IMR-90 (cell line): ENCODE data around the gene ELK3.

Experiments used
- CEBPB ChIP-seq: IDR thresholded peaks from 2 replicates; pipeline ENCODE4 v1.6.1; 2012; ENCODE audit warnings: low read depth, low read length, improper control_type of control experiment
- MAFK ChIP-seq: IDR thresholded peaks from 2 replicates; pipeline ENCODE4 v1.6.1; 2012; ENCODE audit warnings: low read depth, low read length, improper control_type of control experiment
- MXI1 ChIP-seq: IDR thresholded peaks from 2 replicates; pipeline ENCODE4 v1.6.1; 2012; ENCODE audit warnings: low read depth, mild to moderate bottlenecking, low read length, moderate library complexity, borderline replicate concordance
- NFE2L2 ChIP-seq: fragments of 150-350 bp; IDR thresholded peaks from 2 replicates; pipeline ENCODE4 v1.6.1; 2016; ENCODE audit warnings: low read depth, mild to moderate bottlenecking, low read length
- POLR2A ChIP-seq: IDR thresholded peaks from 2 replicates; pipeline ENCODE4 v1.6.1; 2012; ENCODE audit warnings: mild to moderate bottlenecking, low read depth, low read length
- RAD21 ChIP-seq: IDR thresholded peaks from 2 replicates; pipeline ENCODE4 v1.6.1; 2012; ENCODE audit warnings: low read length, improper control_type of control experiment
- RCOR1 ChIP-seq: IDR thresholded peaks from 2 replicates; pipeline ENCODE4 v1.6.1; 2012; ENCODE audit warnings: mild to moderate bottlenecking, low read length, improper control_type of control experiment; ENCODE audit not compliant: insufficient replicate concordance
- RFX5 ChIP-seq: IDR thresholded peaks from 2 replicates; pipeline ENCODE4 v1.8.0; 2012; ENCODE audit warnings: low read depth, mild to moderate bottlenecking, low read length, moderate library complexity
- SMC3 ChIP-seq: fragments of 150-350 bp; IDR thresholded peaks from 2 replicates; pipeline ENCODE4 v1.6.1; 2016; ENCODE audit warnings: low read depth, mild to moderate bottlenecking, antibody characterized with exemption, low read length, moderate library complexity
- TF ChIP-seq, protein P1 (sequence below): conservative IDR thresholded peaks from 2 replicates; pipeline ENCODE4 v1.5.1; 2012; ENCODE audit warnings: mild to moderate bottlenecking, low read depth, low read length, improper control_type of control experiment
- TF ChIP-seq, protein P2 (sequence below): fragments of 150-350 bp; IDR thresholded peaks from 2 replicates; pipeline ENCODE4 v1.6.1; 2016; ENCODE audit warnings: low read depth, mild to moderate bottlenecking, low read length, moderate library complexity, borderline replicate concordance

DNA sequence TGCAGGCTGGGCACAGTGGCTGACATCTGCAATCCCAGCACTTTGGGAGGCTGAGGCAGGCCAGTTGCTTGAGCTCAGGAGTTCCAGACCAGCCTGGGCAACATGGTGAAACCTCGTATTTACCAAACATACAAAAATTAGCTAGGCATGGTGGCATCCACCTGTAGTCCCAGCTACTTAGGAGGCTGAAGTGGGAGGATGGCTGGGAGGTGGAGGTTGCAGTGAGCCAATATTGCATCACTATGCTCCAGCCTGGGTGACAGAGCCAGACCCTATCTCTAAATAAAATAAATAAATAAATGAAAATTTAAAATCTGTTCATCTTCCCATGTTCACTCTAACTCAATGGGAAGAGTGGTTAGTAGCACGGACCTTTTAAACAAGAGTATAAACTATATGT is 71.2 kb downstream of the ELK3 start:
- TF ChIP-seq, protein P1, sequence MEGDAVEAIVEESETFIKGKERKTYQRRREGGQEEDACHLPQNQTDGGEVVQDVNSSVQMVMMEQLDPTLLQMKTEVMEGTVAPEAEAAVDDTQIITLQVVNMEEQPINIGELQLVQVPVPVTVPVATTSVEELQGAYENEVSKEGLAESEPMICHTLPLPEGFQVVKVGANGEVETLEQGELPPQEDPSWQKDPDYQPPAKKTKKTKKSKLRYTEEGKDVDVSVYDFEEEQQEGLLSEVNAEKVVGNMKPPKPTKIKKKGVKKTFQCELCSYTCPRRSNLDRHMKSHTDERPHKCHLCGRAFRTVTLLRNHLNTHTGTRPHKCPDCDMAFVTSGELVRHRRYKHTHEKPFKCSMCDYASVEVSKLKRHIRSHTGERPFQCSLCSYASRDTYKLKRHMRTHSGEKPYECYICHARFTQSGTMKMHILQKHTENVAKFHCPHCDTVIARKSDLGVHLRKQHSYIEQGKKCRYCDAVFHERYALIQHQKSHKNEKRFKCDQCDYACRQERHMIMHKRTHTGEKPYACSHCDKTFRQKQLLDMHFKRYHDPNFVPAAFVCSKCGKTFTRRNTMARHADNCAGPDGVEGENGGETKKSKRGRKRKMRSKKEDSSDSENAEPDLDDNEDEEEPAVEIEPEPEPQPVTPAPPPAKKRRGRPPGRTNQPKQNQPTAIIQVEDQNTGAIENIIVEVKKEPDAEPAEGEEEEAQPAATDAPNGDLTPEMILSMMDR: no peak
- TF ChIP-seq, protein P2, sequence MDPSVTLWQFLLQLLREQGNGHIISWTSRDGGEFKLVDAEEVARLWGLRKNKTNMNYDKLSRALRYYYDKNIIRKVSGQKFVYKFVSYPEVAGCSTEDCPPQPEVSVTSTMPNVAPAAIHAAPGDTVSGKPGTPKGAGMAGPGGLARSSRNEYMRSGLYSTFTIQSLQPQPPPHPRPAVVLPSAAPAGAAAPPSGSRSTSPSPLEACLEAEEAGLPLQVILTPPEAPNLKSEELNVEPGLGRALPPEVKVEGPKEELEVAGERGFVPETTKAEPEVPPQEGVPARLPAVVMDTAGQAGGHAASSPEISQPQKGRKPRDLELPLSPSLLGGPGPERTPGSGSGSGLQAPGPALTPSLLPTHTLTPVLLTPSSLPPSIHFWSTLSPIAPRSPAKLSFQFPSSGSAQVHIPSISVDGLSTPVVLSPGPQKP: no peak
- TF ChIP-seq CEBPB (peak; percentile 34; the same call in 1 of the 2 replicates), POLR2A (no peak), RAD21 (no peak), MAFK (no peak), MXI1 (no peak), RCOR1 (no peak), NFE2L2 (no peak), RFX5 (no peak), SMC3 (no peak)
